Esophagus muscularis mucosa (tissue), 4 donors: ENCODE data around the gene ANKRD53.

Experiments
- CTCF ChIP-seq, 3 experiments: fragments of 200-600 bp in 2 of 3; fragments of 450-650 bp in 1 of 3; sonication (generic) in 2 of 3; IDR thresholded peaks; one replicate each; pipeline ENCODE4 v1.5.1; 2017 to 2019; ENCODE audit warnings: antibody characterized with exemption in 3 of 3, mild to moderate bottlenecking in 2 of 3, moderate library complexity in 1 of 3
- EP300 ChIP-seq: sonication (generic); formaldehyde crosslinking; IDR thresholded peaks from one replicate; pipeline ENCODE4 v1.6.1; 2017; ENCODE audit warnings: antibody characterized with exemption
- POLR2A ChIP-seq: fragments of 450-650 bp; IDR thresholded peaks from one replicate; pipeline ENCODE4 v1.6.1; 2017; ENCODE audit warnings: antibody characterized with exemption, moderate library complexity, mild to moderate bottlenecking, low read depth
- POLR2AphosphoS5 ChIP-seq, 2 donors: sonication (generic); formaldehyde crosslinking; IDR thresholded peaks; one replicate each; pipeline ENCODE4 v1.6.1; 2017; ENCODE audit warnings: antibody characterized with exemption in 2 of 2

- TF ChIP-seq CTCF (IDR thresholded peaks at IDR 0.05) (no peak), POLR2AphosphoS5 (IDR thresholded peaks at IDR 0.05) (no peak), EP300 (no peak), POLR2A (no peak)
Observed at GRCh38 chr2:70964133-70964532, 14.3 kb upstream of the ANKRD53 start.
